Measurements from ENCODE around the gene IMMP2L. TPM values are rescaled to one million over a fixed set of nuclear protein-coding genes. Genes with fewer than 3 reads are reported as not detected.
A peak's percentile ranks its signal among the peaks of the same experiment; 100 is the strongest.
"Not testable (repeated sequence)": the region's sequence is repeated elsewhere in the genome, so short reads cannot be mapped to it uniquely, and the experiment has no call there.

The IMMP2L gene
- total RNA-seq, 2 donors from 2014 or later = 13.1 to 22.7 TPM

- Histone ChIP-seq H3K27ac (no peak overlapping the region), H3K27me3 (replicated peaks; ENCODE audit: insufficient read depth) (no peaks in the 10 kb centered on the region), H3K4me1 (ENCODE audit: control insufficient read depth in 1 of 2, low read depth in 2 of 2) (peaks cover 0 to 8% of the 10 kb centered on the region in 2 donors), H3K9me3 (no peaks in the 10 kb centered on the region), H3K4me3 (no peak overlapping the region), H3K36me3 (no peaks in the 10 kb centered on the region)
- DNase-seq (ENCODE audit: low spot score) (no peak), ATAC-seq (ENCODE audit: insufficient number of reproducible peaks, low FRiP score, low read depth) (no peak)
- TF ChIP-seq CTCF (IDR thresholded peaks at IDR 0.05) = no peak
Measured at GRCh38 chr7:111255576-111255975, 306.7 kb downstream of the IMMP2L start.

DNA sequence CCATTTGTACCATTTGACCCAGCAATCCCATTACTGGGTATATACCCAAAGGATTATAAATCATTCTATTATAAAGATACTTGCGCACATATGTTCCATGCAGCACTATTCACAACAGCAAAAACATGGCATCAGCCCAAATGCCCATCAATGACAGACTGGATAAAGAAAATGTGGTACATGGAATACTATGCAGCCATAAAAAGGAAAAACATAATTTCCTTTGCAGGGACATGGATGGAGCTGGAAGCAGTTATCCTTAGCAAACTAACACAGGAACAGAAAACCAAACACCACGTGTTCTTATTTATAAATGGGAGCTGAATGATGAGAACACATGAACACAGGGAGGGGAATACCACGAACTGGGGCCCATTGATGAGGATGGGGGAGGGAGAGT lies 310.9 kb downstream of the IMMP2L start:
- H3K4me1 ChIP-seq (ENCODE audit: control insufficient read depth in 1 of 2, low read depth in 2 of 2); H3K9me3 ChIP-seq; ATAC-seq (ENCODE audit: insufficient number of reproducible peaks, low FRiP score, low read depth); DNase-seq (ENCODE audit: low spot score); H3K36me3 ChIP-seq; H3K27ac ChIP-seq; H3K27me3 ChIP-seq (replicated peaks; ENCODE audit: insufficient read depth); H3K4me3 ChIP-seq: not testable (repeated sequence)

DNA sequence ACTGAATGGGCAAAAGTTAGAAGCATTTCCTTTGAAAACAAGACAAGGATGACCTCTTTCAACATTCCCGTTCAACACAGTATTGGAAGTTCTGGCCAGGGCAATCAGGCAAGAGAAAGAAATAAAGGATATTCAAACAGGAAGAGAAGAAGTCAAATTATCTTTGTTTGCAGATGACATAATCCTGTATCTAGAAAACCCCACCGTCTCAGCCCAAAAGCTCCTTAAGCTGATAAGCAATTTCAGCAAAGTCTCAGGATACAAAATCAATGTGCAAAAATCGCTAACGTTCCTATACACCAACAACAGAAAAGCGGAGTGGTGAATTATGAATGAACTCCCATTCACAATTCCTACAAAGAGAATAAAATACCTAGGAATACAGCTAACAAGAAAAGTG lies 312.5 kb downstream of the IMMP2L start:
- not testable (repeated sequence) for H3K27ac ChIP-seq; H3K4me3 ChIP-seq; H3K9me3 ChIP-seq; ATAC-seq (ENCODE audit: insufficient number of reproducible peaks, low FRiP score, low read depth); H3K36me3 ChIP-seq; H3K4me1 ChIP-seq (ENCODE audit: control insufficient read depth in 1 of 2, low read depth in 2 of 2); DNase-seq (ENCODE audit: low spot score); H3K27me3 ChIP-seq (replicated peaks; ENCODE audit: insufficient read depth)

- no peak overlapping the region for H3K27ac ChIP-seq
- H3K9me3 ChIP-seq = no peaks in the 10 kb centered on the region
- no peak for TF ChIP-seq CTCF (IDR thresholded peaks at IDR 0.05)
- no peaks in the 10 kb centered on the region for H3K36me3 ChIP-seq
- DNase-seq (ENCODE audit: low spot score) (no peak), ATAC-seq (ENCODE audit: insufficient number of reproducible peaks, low FRiP score, low read depth) (no peak)
- H3K27me3 ChIP-seq (replicated peaks; ENCODE audit: insufficient read depth) = no peaks in the 10 kb centered on the region
- no peak overlapping the region for H3K4me3 ChIP-seq
- H3K4me1 ChIP-seq (ENCODE audit: control insufficient read depth in 1 of 2, low read depth in 2 of 2) = peaks cover 9 to 11% of the 10 kb centered on the region in 2 donors
Measured at GRCh38 chr7:111242141-111242755, 320.0 kb downstream of the IMMP2L start.

DNA sequence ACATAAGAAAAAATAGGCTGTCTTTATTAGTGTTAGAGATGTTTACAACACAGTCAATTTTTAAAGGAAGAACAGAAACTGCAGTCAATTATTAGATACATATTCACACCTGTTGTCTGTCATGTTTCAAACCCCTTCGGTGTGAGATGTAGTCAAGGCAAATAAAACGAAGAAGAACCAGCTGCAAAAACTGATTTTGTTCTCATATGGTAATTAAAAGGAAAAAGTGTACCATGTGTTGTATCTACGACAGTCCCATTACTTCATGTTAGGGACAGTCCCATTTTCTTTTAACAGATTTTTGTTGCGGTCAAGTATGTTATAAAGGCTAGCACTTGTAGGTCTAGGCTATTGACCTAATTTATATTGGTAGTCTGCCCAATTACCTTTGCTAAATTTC lies 321.9 kb downstream of the IMMP2L start:
- DNase-seq (ENCODE audit: low spot score) = no peak
- H3K4me1 ChIP-seq (ENCODE audit: control insufficient read depth in 1 of 2, low read depth in 2 of 2) = peaks cover 9 to 11% of the 10 kb centered on the region in 2 donors
- H3K9me3 ChIP-seq = no peaks in the 10 kb centered on the region
- no peak for TF ChIP-seq CTCF (IDR thresholded peaks at IDR 0.05)
- H3K27ac ChIP-seq = no peak overlapping the region
- H3K36me3 ChIP-seq = no peaks in the 10 kb centered on the region
- no peaks in the 10 kb centered on the region for H3K27me3 ChIP-seq (replicated peaks; ENCODE audit: insufficient read depth)
- ATAC-seq (ENCODE audit: insufficient number of reproducible peaks, low FRiP score, low read depth) = no peak
- no peak overlapping the region for H3K4me3 ChIP-seq

DNA sequence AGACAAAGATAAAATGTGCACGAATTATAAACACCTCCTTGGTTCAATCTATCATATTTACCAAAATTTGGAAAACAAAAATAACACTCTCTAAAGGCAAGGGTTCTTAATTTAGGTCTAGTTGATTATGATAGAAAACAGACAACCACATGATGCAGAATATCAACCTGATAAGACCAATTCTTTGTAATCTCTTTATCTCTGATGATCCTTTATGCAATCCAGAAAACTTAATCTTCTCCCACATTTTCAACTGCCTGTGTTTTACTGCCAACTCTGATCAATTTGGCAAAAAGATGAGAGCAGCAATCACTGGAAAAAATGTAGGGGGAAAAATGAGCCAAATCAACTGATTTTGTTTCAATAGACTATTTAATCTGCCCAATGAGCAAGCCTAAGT lies 322.9 kb downstream of the IMMP2L start:
- Histone ChIP-seq H3K27me3 (replicated peaks; ENCODE audit: insufficient read depth) (no peaks in the 10 kb centered on the region), H3K36me3 (no peaks in the 10 kb centered on the region), H3K4me1 (ENCODE audit: control insufficient read depth in 1 of 2, low read depth in 2 of 2) (peaks cover 9 to 11% of the 10 kb centered on the region in 2 donors), H3K27ac (no peak overlapping the region), H3K9me3 (no peaks in the 10 kb centered on the region), H3K4me3 (peak overlapping the region; percentile 52)
- no peak for TF ChIP-seq CTCF (IDR thresholded peaks at IDR 0.05)
- no peak for ATAC-seq (ENCODE audit: insufficient number of reproducible peaks, low FRiP score, low read depth)
- no peak for DNase-seq (ENCODE audit: low spot score)

All from thoracic aorta (tissue), 2 donors.